ENCODE results near the gene MERTK. TPM values are rescaled to one million over a fixed set of nuclear protein-coding genes. Genes with fewer than 3 reads are reported as not detected.

Gene MERTK
- total RNA-seq, 1 experiment from 2014 or later = 14.5 TPM

- ChIA-PET POLR2A (no interaction called here), CTCF (no interaction called here)
- no peak for DNase-seq (ENCODE audit: low read depth, low spot score)
- TF ChIP-seq, protein P1, sequence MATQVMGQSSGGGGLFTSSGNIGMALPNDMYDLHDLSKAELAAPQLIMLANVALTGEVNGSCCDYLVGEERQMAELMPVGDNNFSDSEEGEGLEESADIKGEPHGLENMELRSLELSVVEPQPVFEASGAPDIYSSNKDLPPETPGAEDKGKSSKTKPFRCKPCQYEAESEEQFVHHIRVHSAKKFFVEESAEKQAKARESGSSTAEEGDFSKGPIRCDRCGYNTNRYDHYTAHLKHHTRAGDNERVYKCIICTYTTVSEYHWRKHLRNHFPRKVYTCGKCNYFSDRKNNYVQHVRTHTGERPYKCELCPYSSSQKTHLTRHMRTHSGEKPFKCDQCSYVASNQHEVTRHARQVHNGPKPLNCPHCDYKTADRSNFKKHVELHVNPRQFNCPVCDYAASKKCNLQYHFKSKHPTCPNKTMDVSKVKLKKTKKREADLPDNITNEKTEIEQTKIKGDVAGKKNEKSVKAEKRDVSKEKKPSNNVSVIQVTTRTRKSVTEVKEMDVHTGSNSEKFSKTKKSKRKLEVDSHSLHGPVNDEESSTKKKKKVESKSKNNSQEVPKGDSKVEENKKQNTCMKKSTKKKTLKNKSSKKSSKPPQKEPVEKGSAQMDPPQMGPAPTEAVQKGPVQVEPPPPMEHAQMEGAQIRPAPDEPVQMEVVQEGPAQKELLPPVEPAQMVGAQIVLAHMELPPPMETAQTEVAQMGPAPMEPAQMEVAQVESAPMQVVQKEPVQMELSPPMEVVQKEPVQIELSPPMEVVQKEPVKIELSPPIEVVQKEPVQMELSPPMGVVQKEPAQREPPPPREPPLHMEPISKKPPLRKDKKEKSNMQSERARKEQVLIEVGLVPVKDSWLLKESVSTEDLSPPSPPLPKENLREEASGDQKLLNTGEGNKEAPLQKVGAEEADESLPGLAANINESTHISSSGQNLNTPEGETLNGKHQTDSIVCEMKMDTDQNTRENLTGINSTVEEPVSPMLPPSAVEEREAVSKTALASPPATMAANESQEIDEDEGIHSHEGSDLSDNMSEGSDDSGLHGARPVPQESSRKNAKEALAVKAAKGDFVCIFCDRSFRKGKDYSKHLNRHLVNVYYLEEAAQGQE (IDR thresholded peaks at IDR 0.05; ENCODE audit: insufficient read depth in 1 of 2, low read depth in 2 of 2, low read length in 1 of 2) = no peak
- no peak for TF ChIP-seq SIN3A (IDR thresholded peaks at IDR 0.05; ENCODE audit: borderline replicate concordance, insufficient read depth, low read depth, low read length)
- no peak for TF ChIP-seq TCF7L2 (IDR thresholded peaks at IDR 0.05; ENCODE audit: low read depth, low read length)
- no peak for TF ChIP-seq CTCF (IDR thresholded peaks at IDR 0.05)
- TF ChIP-seq POLR2AphosphoS5 (IDR thresholded peaks at IDR 0.05; ENCODE audit: low read depth, low read length) = no peak
- no peak overlapping the region for H3K4me3 ChIP-seq (ENCODE audit: low read depth in 2 of 2, low read length in 2 of 2)
- no peaks in the 10 kb centered on the region for H3K9me3 ChIP-seq (ENCODE audit: control insufficient read depth, insufficient read depth, low read depth, low read length)
- no peak overlapping the region for H3K27ac ChIP-seq (ENCODE audit: low read length)
- no peaks in the 10 kb centered on the region for H3K4me1 ChIP-seq (ENCODE audit: control insufficient read depth, insufficient read depth, low read length)
- no peaks in the 10 kb centered on the region; the same call in 1 of the 2 replicates for H3K36me3 ChIP-seq (ENCODE audit: control insufficient read depth, insufficient read depth, low read length)
- intact Hi-C loops (cut with micrococcal nuclease; ENCODE audit: unreplicated experiment) = no loop called here
- no peaks in the 10 kb centered on the region for H3K27me3 ChIP-seq (ENCODE audit: control insufficient read depth, insufficient read depth, low read length)
- in situ Hi-C loops (cut with HindIII; ENCODE audit: low pct_unique_long_range_greater_than_20kb, low sequenced_read_pairs) = no loop called here
- BruUV-seq (replicated peaks) = no TSS peak
- ATAC-seq = no peak
Observed at GRCh38 chr2:112004253-112004645, 105.8 kb downstream of the MERTK start.

GRCh38 chr2:112005406-112006075, 107.1 kb downstream of the MERTK start:
- Histone ChIP-seq H3K4me1 (ENCODE audit: control insufficient read depth, insufficient read depth, low read length) (no peaks in the 10 kb centered on the region), H3K27ac (ENCODE audit: low read length) (no peak overlapping the region), H3K36me3 (ENCODE audit: control insufficient read depth, insufficient read depth, low read length) (no peaks in the 10 kb centered on the region; the same call in 1 of the 2 replicates), H3K27me3 (ENCODE audit: control insufficient read depth, insufficient read depth, low read length) (no peaks in the 10 kb centered on the region), H3K9me3 (ENCODE audit: control insufficient read depth, insufficient read depth, low read depth, low read length) (no peaks in the 10 kb centered on the region), H3K4me3 (ENCODE audit: low read depth in 2 of 2, low read length in 2 of 2) (no peak overlapping the region)
- TF ChIP-seq TCF7L2 (IDR thresholded peaks at IDR 0.05; ENCODE audit: low read depth, low read length) = no peak
- no peak for TF ChIP-seq SIN3A (IDR thresholded peaks at IDR 0.05; ENCODE audit: borderline replicate concordance, insufficient read depth, low read depth, low read length)
- DNase-seq (ENCODE audit: low read depth, low spot score) (no peak), ATAC-seq (no peak)
- BruUV-seq (replicated peaks) = no TSS peak
- ChIA-PET POLR2A (no interaction called here), CTCF (no interaction called here)
- in situ Hi-C loops (cut with HindIII; ENCODE audit: low pct_unique_long_range_greater_than_20kb, low sequenced_read_pairs) (no loop called here), intact Hi-C loops (cut with micrococcal nuclease; ENCODE audit: unreplicated experiment) (no loop called here)

GRCh38 chr2:112006076-112006410, 107.6 kb downstream of the MERTK start:
- ChIA-PET CTCF (no interaction called here), POLR2A (no interaction called here)
- Histone ChIP-seq H3K36me3 (ENCODE audit: control insufficient read depth, insufficient read depth, low read length) (no peaks in the 10 kb centered on the region; the same call in 1 of the 2 replicates), H3K9me3 (ENCODE audit: control insufficient read depth, insufficient read depth, low read depth, low read length) (no peaks in the 10 kb centered on the region), H3K27ac (ENCODE audit: low read length) (no peak overlapping the region), H3K4me3 (ENCODE audit: low read depth in 2 of 2, low read length in 2 of 2) (no peak overlapping the region), H3K4me1 (ENCODE audit: control insufficient read depth, insufficient read depth, low read length) (no peaks in the 10 kb centered on the region), H3K27me3 (ENCODE audit: control insufficient read depth, insufficient read depth, low read length) (no peaks in the 10 kb centered on the region)
- no peak for TF ChIP-seq CTCF (IDR thresholded peaks at IDR 0.05)
- no peak for TF ChIP-seq POLR2AphosphoS5 (IDR thresholded peaks at IDR 0.05; ENCODE audit: low read depth, low read length)
- TF ChIP-seq SIN3A (IDR thresholded peaks at IDR 0.05; ENCODE audit: borderline replicate concordance, insufficient read depth, low read depth, low read length) = no peak
- TF ChIP-seq, protein P1 (IDR thresholded peaks at IDR 0.05; ENCODE audit: insufficient read depth in 1 of 2, low read depth in 2 of 2, low read length in 1 of 2) = no peak
- no peak for TF ChIP-seq TCF7L2 (IDR thresholded peaks at IDR 0.05; ENCODE audit: low read depth, low read length)
- ATAC-seq = no peak
- intact Hi-C loops (cut with micrococcal nuclease; ENCODE audit: unreplicated experiment) (no loop called here), in situ Hi-C loops (cut with HindIII; ENCODE audit: low pct_unique_long_range_greater_than_20kb, low sequenced_read_pairs) (no loop called here)
- BruUV-seq (replicated peaks) = no TSS peak
- DNase-seq (ENCODE audit: low read depth, low spot score) = peak; percentile 27
